Mesothelial cell of epicardium (in vitro differentiated cells): Measurements from ENCODE around the gene TRIM62. TPM values are rescaled to one million over a fixed set of nuclear protein-coding genes. Genes with fewer than 3 reads are reported as not detected.

Source experiments
- DNase-seq, 2 experiments: peaks; one replicate each; pipeline ENCODE4 v3.0.0; 2021; ENCODE audit warnings: low spot score in 2 of 2; ENCODE audit not compliant: unreplicated experiment in 2 of 2
- H3K27ac Mint-ChIP-seq: 2 replicates; pipeline ENCODE4 v1.8.0; 2021; ENCODE audit warnings: mixed read lengths
- H3K27me3 Mint-ChIP-seq: 2 replicates; pipeline ENCODE4 v1.8.0; 2021; ENCODE audit warnings: low read depth, mixed read lengths
- H3K36me3 Mint-ChIP-seq: 2 replicates; pipeline ENCODE4 v1.8.0; 2021; ENCODE audit warnings: mixed read lengths
- H3K4me1 Mint-ChIP-seq: 2 replicates; pipeline ENCODE4 v1.8.0; 2021; ENCODE audit warnings: mixed read lengths
- H3K4me3 Mint-ChIP-seq: 2 replicates; pipeline ENCODE4 v1.8.0; 2021; ENCODE audit warnings: mild to moderate bottlenecking, moderate library complexity, mixed read lengths
- H3K9me3 Mint-ChIP-seq: 2 replicates; pipeline ENCODE4 v1.8.0; 2021; ENCODE audit warnings: mixed read lengths
- total RNA-seq: library from RNA; stranded (reverse); gene quantifications from 3 replicates; pipeline ENCODE4 v1.2.1, GENCODE V29; 2021
- TF ChIP-seq, protein P1 (sequence below): fragments of 200-600 bp; sonication (generic); IDR thresholded peaks from one replicate; pipeline ENCODE4 v1.5.0; 2021; ENCODE audit warnings: antibody characterized with exemption; ENCODE audit not compliant: unreplicated experiment

TRIM62 gene
- total RNA-seq, 1 donor from 2014 or later = 13.9 TPM

DNA sequence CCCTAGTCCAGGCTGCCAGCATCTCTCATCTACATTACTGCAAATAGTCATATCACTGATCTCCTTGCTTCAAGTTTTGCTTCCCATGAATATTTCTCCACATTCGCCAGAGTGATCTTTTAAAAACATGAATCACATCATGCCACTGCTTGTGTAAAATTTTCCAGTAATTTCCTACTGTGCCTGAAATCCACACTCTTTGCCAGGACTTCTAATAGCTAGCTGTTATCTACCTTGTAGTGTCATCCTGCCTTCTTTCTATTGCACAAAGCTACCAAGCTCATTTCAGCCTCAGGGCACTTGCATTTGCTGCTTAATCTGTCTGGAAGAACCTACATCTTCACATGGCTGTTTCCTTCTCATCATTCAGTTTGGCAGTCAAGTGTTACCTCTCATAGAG lies 40.5 kb upstream of the TRIM62 start:
- Mint-ChIP-seq H3K9me3 (peaks cover 22% of the 10 kb centered on the region), H3K4me3 (no peak overlapping the region), H3K36me3 (peaks cover 6% of the 10 kb centered on the region), H3K4me1 (peaks cover 31% of the 10 kb centered on the region), H3K27me3 (no peaks in the 10 kb centered on the region), H3K27ac (no peak overlapping the region)
- DNase-seq = no peak
- TF ChIP-seq, protein P1, sequence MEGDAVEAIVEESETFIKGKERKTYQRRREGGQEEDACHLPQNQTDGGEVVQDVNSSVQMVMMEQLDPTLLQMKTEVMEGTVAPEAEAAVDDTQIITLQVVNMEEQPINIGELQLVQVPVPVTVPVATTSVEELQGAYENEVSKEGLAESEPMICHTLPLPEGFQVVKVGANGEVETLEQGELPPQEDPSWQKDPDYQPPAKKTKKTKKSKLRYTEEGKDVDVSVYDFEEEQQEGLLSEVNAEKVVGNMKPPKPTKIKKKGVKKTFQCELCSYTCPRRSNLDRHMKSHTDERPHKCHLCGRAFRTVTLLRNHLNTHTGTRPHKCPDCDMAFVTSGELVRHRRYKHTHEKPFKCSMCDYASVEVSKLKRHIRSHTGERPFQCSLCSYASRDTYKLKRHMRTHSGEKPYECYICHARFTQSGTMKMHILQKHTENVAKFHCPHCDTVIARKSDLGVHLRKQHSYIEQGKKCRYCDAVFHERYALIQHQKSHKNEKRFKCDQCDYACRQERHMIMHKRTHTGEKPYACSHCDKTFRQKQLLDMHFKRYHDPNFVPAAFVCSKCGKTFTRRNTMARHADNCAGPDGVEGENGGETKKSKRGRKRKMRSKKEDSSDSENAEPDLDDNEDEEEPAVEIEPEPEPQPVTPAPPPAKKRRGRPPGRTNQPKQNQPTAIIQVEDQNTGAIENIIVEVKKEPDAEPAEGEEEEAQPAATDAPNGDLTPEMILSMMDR = no peak

DNA sequence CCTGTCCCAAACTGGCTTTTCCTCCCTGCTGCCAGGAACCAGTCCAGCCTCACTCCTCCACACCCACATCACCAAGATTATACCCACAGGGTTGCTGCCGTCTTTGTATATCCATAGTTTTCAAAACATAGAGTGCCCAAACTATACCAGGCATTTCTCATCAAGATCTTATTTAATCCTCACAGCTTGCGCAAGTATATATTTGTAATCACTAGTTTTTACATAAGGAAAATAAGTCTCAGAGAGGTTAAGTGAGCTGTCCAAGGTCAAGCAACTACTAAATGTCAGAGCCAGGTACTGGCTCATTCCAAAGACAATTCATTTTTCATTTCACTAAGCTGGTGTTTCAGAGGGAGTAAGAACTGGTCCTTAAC lies 39.5 kb upstream of the TRIM62 start:
- no peak for DNase-seq
- TF ChIP-seq, protein P1 = no peak
- H3K9me3 Mint-ChIP-seq = peaks cover 22% of the 10 kb centered on the region
- peak overlapping the region; percentile 92 for H3K27ac Mint-ChIP-seq
- peaks cover 31% of the 10 kb centered on the region for H3K4me1 Mint-ChIP-seq
- H3K36me3 Mint-ChIP-seq = peaks cover 6% of the 10 kb centered on the region
- H3K27me3 Mint-ChIP-seq = no peaks in the 10 kb centered on the region
- no peak overlapping the region for H3K4me3 Mint-ChIP-seq

DNA sequence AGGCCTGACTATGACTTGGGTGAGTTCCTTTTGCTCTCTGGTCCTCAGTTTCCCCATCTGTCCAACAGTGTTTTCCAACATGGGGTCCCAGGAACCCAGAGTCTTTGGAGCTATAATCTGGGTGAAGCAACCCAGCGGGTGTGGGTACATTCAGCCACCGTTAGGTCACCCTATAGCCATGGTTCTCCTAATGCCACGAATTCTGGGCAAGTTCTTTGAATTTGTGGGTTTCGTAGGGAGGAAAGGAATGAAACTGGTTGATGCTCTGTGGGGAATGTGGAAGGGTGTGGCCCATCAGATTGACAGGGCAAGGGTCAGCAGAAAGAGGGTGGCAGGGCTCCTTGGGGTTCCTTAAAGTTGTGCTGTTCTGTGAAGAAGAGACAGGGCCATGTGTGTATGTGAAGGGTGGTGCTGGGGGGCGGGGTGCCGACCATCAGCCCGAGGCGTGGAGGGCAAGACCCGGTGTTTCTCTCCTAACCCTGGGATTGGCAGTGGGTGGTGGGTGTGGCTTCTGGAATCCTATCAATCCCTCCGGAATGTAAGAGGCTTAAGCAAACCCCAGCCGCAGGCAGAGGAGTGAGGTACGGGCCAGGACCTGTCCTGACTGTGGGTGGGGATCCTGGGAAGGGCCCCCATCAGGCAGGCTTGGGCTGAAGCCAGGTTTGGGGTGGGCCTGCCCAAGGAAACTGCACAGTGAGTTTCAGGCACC lies 39.0 kb upstream of the TRIM62 start:
- Mint-ChIP-seq H3K27ac (peak overlapping the region; percentile 92), H3K4me1 (peaks cover 31% of the 10 kb centered on the region), H3K36me3 (peaks cover 6% of the 10 kb centered on the region), H3K4me3 (no peak overlapping the region), H3K27me3 (no peaks in the 10 kb centered on the region), H3K9me3 (peaks cover 22% of the 10 kb centered on the region)
- no peak for DNase-seq
- TF ChIP-seq, protein P1 = no peak

DNA sequence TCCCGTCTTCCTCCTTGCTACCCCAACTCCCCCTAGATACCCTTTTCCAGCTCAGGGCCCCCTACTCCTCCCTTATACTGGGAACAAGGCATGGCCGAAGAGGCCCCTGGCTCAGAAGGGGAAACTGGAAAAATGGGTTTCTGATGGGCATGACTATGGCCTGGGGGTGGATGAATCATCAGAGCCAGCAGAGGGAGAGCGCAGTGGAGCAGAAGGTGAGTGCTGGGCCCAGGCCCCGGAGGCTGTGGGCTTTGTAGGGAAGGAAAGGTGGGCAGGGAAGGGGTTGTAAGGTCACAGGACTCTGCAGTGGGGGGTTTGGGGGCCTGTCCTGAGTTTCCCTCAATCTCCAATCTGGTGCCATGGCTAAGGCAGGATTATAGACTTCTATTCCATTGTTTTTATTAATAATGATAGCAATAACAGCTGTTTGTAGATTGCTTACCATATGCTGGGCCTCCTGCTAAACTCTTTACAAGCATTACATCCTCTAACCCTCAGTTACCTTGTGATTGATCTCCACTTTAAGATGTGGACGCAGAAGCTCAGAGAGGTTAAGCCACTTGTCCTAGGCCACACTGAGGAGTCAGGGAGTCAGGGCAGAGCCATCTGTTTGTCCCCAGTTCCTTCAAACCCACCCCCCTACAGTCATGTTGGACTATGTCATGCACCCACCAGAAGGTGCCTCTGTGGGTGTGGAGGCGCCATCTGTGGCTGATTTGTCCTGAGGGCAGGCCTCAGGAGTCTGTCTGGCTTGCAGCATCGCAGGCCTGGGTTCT lies 38.2 kb upstream of the TRIM62 start:
- Mint-ChIP-seq H3K4me3 (no peak overlapping the region), H3K27ac (peak overlapping the region; percentile 92), H3K27me3 (no peaks in the 10 kb centered on the region), H3K36me3 (peaks cover 6% of the 10 kb centered on the region), H3K4me1 (peaks cover 31% of the 10 kb centered on the region), H3K9me3 (peaks cover 17% of the 10 kb centered on the region)
- DNase-seq = peak in 1 of 2 experiments; percentile 32
- TF ChIP-seq, protein P1 = no peak

DNA sequence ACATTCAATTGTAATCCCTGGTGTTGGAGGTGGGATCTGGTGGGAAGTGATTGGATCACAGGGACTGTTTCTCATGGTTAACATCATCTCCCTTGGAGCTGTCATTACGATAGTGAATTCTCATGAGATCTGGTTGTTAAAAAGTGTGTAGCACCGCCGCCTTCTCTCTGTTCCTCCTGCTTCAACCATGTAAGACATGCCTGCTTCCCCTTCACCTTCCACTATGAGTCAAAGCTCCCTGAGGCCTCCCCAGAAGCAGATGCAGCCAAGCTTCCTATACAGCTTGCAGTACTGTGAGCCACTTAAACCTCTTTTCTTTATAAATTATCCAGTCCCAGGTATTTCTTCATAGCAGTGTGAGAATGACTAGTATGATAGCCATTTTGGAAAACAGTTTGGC lies 30.1 kb upstream of the TRIM62 start:
- TF ChIP-seq, protein P1 = no peak
- Mint-ChIP-seq H3K9me3 (peaks cover 6% of the 10 kb centered on the region), H3K36me3 (no peaks in the 10 kb centered on the region), H3K4me3 (no peak overlapping the region), H3K4me1 (no peaks in the 10 kb centered on the region), H3K27me3 (peaks cover 29% of the 10 kb centered on the region), H3K27ac (no peak overlapping the region)
- DNase-seq = no peak
